ENCODE data around the gene XIRP2. TPM values are rescaled to one million over a fixed set of nuclear protein-coding genes. Genes with fewer than 3 reads are reported as not detected.
"Not testable (repeated sequence)": the region's sequence is repeated elsewhere in the genome, so short reads cannot be mapped to it uniquely, and the experiment has no call there.

Gene XIRP2
- total RNA-seq, 2 experiments from 2014 or later, result not detected

DNA sequence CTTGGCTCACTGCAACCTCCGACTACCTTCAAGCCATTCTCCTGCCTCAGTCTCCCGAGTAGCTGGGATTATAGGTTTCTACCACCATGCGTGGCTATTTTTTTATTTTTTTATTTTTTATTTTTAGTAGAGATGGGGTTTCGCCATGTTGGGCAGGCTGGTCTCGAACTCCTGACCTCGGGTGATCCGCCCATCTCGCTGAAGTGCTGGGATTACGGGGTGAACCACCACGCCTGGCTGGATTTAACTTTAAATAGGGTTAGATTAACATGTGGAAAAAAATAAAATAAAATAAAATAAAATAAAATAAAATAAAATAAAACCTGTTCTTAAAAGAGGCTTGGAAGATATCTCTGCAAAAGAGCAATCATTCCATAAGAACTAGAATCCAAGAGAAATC is 170.9 kb downstream of the XIRP2 start:
- H3K9me3 Mint-ChIP-seq, result no peaks in the 10 kb centered on the region
- H3K36me3 Mint-ChIP-seq (ENCODE audit: low read depth), result no peaks in the 10 kb centered on the region

DNA sequence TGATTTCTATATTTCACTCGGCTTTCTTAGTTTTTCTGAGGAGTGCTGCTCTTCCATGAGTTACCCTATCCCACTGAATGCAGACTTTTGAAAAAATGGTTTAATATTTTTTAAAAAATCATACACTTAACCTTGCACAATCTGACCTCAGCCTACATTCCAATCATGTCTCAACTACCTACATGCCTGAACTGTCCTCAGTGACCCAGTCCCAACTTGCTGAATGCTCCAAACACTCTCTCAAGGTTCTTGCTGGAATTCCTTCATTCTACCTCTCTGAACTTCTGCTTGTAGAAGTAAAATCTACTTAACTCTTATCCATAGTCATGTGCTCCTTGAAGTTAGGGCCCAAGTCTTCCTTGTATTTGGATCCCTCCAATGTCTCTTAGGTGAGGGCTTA is 181.6 kb downstream of the XIRP2 start:
- Mint-ChIP-seq H3K27ac (no peak overlapping the region), H3K4me1 (ENCODE audit: low read depth) (no peaks in the 10 kb centered on the region), H3K36me3 (ENCODE audit: low read depth) (no peaks in the 10 kb centered on the region), H3K4me3 (no peak overlapping the region), H3K27me3 (no peaks in the 10 kb centered on the region), H3K9me3 (no peaks in the 10 kb centered on the region)
- DNase-seq (no peak), ATAC-seq (no peak)
- ChIA-PET CTCF (no interaction called here), POLR2A (no interaction called here)
- intact Hi-C loops (cut with micrococcal nuclease), result no loop called here
- TF ChIP-seq, protein P1, sequence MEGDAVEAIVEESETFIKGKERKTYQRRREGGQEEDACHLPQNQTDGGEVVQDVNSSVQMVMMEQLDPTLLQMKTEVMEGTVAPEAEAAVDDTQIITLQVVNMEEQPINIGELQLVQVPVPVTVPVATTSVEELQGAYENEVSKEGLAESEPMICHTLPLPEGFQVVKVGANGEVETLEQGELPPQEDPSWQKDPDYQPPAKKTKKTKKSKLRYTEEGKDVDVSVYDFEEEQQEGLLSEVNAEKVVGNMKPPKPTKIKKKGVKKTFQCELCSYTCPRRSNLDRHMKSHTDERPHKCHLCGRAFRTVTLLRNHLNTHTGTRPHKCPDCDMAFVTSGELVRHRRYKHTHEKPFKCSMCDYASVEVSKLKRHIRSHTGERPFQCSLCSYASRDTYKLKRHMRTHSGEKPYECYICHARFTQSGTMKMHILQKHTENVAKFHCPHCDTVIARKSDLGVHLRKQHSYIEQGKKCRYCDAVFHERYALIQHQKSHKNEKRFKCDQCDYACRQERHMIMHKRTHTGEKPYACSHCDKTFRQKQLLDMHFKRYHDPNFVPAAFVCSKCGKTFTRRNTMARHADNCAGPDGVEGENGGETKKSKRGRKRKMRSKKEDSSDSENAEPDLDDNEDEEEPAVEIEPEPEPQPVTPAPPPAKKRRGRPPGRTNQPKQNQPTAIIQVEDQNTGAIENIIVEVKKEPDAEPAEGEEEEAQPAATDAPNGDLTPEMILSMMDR (IDR thresholded peaks at IDR 0.05), result no peak

More for the DNA sequence above, 170.9 kb downstream of the XIRP2 start:
- ATAC-seq, result no peak
- ChIA-PET CTCF (no interaction called here), POLR2A (no interaction called here)
- TF ChIP-seq, protein P1 (IDR thresholded peaks at IDR 0.05), result no peak
- H3K4me3 Mint-ChIP-seq, result no peak overlapping the region
- intact Hi-C loops (cut with micrococcal nuclease), result no loop called here
- H3K27ac Mint-ChIP-seq, result no peak overlapping the region
- no peak for DNase-seq
- H3K27me3 Mint-ChIP-seq, result no peaks in the 10 kb centered on the region
- no peaks in the 10 kb centered on the region for H3K4me1 Mint-ChIP-seq (ENCODE audit: low read depth)

DNA sequence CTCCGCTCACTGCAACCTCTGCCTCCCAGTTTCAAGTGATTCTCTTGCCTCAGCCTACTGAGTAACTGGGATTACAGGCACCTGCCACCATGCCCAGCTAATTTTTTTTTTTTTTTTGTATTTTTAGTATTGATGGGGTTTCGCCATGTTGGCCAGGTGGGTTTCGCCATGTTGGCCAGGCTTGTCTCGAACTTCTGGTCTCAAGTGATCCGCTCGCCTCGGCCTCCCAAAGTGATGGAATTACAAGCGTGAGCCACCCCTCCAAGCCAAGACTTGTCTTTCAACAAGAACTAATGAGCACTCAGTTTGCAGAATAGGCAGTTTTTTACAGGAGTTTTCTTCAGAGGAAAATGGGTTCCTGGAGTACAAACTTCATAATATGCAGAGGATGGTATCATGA is 187.4 kb downstream of the XIRP2 start:
- intact Hi-C loops (cut with micrococcal nuclease); H3K4me3 Mint-ChIP-seq; H3K27me3 Mint-ChIP-seq; H3K9me3 Mint-ChIP-seq; CTCF ChIA-PET; POLR2A ChIA-PET; H3K27ac Mint-ChIP-seq; H3K36me3 Mint-ChIP-seq (ENCODE audit: low read depth); H3K4me1 Mint-ChIP-seq (ENCODE audit: low read depth); DNase-seq; ATAC-seq: not testable (repeated sequence)

DNA sequence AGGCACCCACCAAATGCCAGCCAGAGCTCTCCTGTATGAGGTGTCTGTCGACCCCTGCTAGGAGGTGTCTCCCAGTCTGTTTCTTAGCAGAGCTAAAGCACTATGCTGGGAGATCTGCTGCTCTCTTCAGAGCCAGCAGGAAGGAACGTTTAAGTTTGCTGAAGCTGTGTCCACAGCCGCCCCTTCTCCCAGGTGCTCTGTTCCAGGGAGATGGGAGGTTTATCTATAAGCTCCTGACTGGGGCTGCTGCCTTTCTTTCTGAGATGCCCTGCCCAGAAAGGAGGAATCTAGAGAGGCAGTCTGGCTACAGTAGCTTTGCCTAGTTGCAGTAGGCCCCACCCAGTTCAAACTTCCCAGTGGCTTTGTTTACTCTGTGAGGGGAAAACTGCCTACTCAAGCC is 210.7 kb downstream of the XIRP2 start:
- H3K4me1 Mint-ChIP-seq (ENCODE audit: low read depth); DNase-seq; intact Hi-C loops (cut with micrococcal nuclease); H3K27ac Mint-ChIP-seq; H3K4me3 Mint-ChIP-seq; ATAC-seq; H3K9me3 Mint-ChIP-seq; H3K36me3 Mint-ChIP-seq (ENCODE audit: low read depth); H3K27me3 Mint-ChIP-seq; CTCF ChIA-PET: not testable (repeated sequence)
- POLR2A ChIA-PET, result interaction anchor here (0.5 kb wide), 1 partner anchor 589 kb away, joined by 4 read pairs; no protein-coding TSS in a partner anchor

DNA sequence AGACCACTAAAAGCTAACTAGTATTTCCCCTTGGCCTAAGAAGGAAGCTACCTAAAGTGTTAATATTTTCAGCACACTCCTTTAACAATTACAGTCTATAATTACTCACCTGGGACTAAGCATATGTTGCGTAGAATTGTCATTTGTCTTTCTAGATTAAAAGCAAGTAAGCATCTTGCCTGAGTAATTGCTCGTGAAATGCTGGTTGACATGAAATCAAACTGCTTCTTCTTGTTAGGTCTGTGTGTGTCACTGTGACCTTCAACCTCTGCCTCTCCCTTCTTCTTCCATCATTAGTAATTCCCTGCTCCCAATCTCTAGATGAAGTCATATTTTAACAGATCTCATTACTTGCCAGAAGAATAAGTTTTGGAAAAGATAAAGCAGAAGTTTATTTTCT is 212.2 kb downstream of the XIRP2 start:
- Mint-ChIP-seq H3K36me3 (ENCODE audit: low read depth) (no peaks in the 10 kb centered on the region), H3K27ac (no peak overlapping the region), H3K9me3 (peaks cover 2% of the 10 kb centered on the region), H3K4me3 (no peak overlapping the region), H3K4me1 (ENCODE audit: low read depth) (no peaks in the 10 kb centered on the region), H3K27me3 (no peaks in the 10 kb centered on the region)
- ChIA-PET CTCF (no interaction called here), POLR2A (no interaction called here)
- ATAC-seq (no peak), DNase-seq (no peak)
- intact Hi-C loops (cut with micrococcal nuclease), result no loop called here
- TF ChIP-seq, protein P1 (IDR thresholded peaks at IDR 0.05), result no peak

DNA sequence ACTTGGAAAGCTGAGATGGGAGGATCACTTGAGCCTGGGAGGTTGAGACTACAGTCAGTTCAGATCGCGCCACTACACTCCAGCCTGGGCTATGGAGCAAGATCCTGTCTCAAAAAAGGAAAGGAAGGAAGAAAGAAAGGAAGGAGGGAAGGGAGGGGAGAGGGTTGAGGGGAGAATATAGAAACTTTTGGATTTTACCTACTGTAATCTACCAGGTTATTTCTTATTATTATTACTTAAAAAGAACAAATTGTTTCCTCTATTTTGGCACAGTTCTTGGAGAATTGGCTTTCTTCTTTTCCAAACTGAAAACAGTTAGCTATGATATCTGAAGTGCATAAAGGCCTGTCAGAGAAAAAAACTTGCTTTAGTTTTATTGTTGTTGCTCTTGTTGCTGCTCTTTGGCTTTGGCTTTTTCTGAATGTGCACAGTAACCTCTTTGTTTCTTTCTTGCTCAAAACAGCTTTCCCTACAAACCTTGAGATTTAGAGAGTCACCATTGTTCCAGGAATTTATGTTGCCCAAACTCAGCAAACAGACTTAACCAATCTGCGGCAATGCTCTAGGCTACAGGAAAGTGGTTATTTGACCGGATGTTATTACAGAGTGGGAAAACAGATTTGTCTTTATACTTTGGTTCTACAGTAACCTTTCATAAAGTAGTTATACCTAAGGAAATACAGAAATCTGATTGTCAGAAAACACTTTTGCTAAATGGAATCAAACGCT is 214.9 kb downstream of the XIRP2 start:
- ChIA-PET POLR2A (no interaction called here), CTCF (no interaction called here)
- H3K4me3 Mint-ChIP-seq, result no peak overlapping the region
- no peak for DNase-seq
- no peak overlapping the region for H3K27ac Mint-ChIP-seq
- H3K9me3 Mint-ChIP-seq, result peaks cover 7% of the 10 kb centered on the region
- no peaks in the 10 kb centered on the region for H3K4me1 Mint-ChIP-seq (ENCODE audit: low read depth)
- intact Hi-C loops (cut with micrococcal nuclease), result no loop called here
- H3K36me3 Mint-ChIP-seq (ENCODE audit: low read depth), result no peaks in the 10 kb centered on the region
- no peaks in the 10 kb centered on the region for H3K27me3 Mint-ChIP-seq
- no peak for ATAC-seq
- TF ChIP-seq, protein P1 (IDR thresholded peaks at IDR 0.05), result no peak

Data from activated CD8-positive, alpha-beta T cell treated with anti-CD3 and anti-CD28 coated beads for 36 hours (primary cell).